Kidney epithelial cell (primary cell): ENCODE results near the gene YBX1. TPM values are rescaled to one million over a fixed set of nuclear protein-coding genes. Genes with fewer than 3 reads are reported as not detected.

Experiments
- DNase-seq: peaks from one replicate; pipeline ENCODE4 v3.0.0-alpha.2; 2010; ENCODE audit warnings: low read depth
- H3K27me3 ChIP-seq: 2 replicates; pipeline ENCODE4 v1.6.0; 2011; ENCODE audit warnings: low read length; ENCODE audit not compliant: control insufficient read depth, insufficient read depth
- H3K36me3 ChIP-seq: 2 replicates; pipeline ENCODE4 v1.5.1; 2011; ENCODE audit warnings: low read length; ENCODE audit not compliant: control insufficient read depth, insufficient read depth
- H3K4me3 ChIP-seq: 2 replicates; pipeline ENCODE4 v1.5.1; 2011; ENCODE audit warnings: low read depth, mild to moderate bottlenecking, control low read depth, low read length
- CTCF ChIP-seq: IDR thresholded peaks from 2 replicates; pipeline ENCODE4 v1.5.1; 2011; ENCODE audit warnings: mild to moderate bottlenecking, moderate library complexity, low read length, control low read depth, inconsistent platforms; ENCODE audit not compliant: insufficient read depth, poor library complexity, severe bottlenecking
- total RNA-seq: library from RNA; depleted of rRNA; stranded (reverse); fragments of >200 nt; gene quantifications from 2 replicates; pipeline ENCODE4 v1.2.3, GENCODE V29; 2015

YBX1 gene
- total RNA-seq, 1 donor from 2014 or later = 938 TPM

- Histone ChIP-seq H3K4me3 (peak overlapping the region; percentile 85), H3K27me3 (no peaks in the 10 kb centered on the region), H3K36me3 (no peaks in the 10 kb centered on the region)
- TF ChIP-seq CTCF = no peak
- no peak for DNase-seq
These were observed 717 bp downstream of the YBX1 start for GRCh38 chr1:42682739-42683531.

GRCh38 chr1:42684139-42684538, 1.9 kb downstream of the YBX1 start:
- H3K36me3 ChIP-seq = no peaks in the 10 kb centered on the region
- H3K27me3 ChIP-seq = no peaks in the 10 kb centered on the region
- peak overlapping the region; percentile 85 for H3K4me3 ChIP-seq
- DNase-seq = no peak
- TF ChIP-seq CTCF = no peak

DNA sequence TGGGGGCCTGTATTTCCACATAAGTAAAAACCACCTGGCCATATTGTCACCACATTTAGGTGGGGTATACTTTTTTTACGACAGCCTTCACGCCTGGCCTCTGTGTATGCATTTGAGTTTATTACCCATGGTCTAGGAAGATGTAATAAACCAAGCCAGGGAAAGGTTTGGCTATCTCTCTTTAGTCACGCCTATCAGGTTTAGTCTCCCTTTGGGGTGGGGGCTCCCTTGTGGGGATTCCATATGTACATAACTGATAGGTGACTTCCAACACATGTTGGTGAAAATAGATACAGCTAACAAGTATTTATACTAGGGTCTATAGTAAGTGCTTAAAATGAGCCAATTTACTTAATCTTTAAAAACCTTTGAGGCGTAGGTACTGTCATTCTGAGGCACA, 4.2 kb downstream of the YBX1 start:
- Histone ChIP-seq H3K4me3 (no peak overlapping the region), H3K36me3 (no peaks in the 10 kb centered on the region), H3K27me3 (no peaks in the 10 kb centered on the region)
- DNase-seq = no peak
- TF ChIP-seq CTCF = no peak

DNA sequence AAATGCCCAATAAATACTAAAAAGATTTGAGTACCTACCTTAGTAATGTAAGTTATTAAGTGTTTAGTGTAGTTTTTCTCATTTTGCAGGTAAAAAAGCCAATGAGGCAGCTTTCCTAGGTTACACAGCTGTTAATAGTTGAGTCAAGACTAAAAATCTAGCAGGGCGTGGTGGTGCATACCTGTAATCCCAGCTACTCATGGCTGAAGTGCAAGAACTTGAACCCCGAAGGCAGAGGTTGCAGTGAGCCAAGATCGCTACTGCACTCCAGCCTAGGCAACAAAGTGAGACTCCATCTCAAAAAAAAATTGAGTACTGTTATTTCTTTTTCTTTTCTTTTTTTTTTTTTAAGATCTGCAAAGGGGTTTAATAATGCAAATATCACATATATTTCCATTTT, 7.7 kb downstream of the YBX1 start:
- no peaks in the 10 kb centered on the region for H3K36me3 ChIP-seq
- DNase-seq = no peak
- H3K4me3 ChIP-seq = no peak overlapping the region
- no peaks in the 10 kb centered on the region for H3K27me3 ChIP-seq
- TF ChIP-seq CTCF = no peak

DNA sequence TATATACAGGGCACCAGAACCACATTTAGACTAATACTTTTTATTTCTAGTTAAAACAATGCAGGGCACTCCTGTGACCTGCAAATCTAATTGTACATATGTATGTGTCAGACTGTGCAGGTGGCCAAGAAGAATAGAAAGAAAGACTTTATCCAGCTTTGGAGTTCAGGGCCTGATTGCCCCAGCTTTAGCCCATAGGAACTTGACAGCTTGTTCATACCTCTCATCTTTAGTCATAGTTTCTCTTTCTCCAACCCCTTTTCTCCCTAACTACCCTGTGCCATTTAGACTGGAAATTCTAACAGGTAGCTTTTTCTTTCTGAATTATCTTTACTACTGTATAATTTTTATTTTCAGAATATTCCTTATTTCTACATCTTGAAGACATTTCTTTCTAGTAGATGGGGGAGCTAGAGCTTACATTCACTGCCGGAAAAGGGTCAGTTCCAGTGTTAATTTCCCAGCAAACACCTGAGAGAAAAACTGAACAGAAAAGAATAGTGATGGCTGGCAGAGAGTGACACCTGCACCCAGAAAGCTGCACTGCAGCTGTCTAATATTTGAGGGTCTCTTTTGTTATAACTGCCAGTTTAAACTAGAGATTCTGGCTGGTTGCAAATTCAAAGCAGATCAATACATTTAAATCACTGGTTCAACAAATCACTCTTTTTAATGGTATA, 8.4 kb downstream of the YBX1 start:
- no peak overlapping the region for H3K4me3 ChIP-seq
- no peaks in the 10 kb centered on the region for H3K36me3 ChIP-seq
- no peak for TF ChIP-seq CTCF
- no peak for DNase-seq
- no peaks in the 10 kb centered on the region for H3K27me3 ChIP-seq
